ENCODE data around the gene HHAT.
"Not testable (repeated sequence)": the region's sequence is repeated elsewhere in the genome, so short reads cannot be mapped to it uniquely, and the experiment has no call there.

HHAT gene

GRCh38 chr1:210397681-210398080, 69.0 kb downstream of the HHAT start:
- peaks cover 4% of the 10 kb centered on the region for H3K36me3 Mint-ChIP-seq (ENCODE audit: low read depth)
- H3K27me3 Mint-ChIP-seq (ENCODE audit: low read depth), result no peaks in the 10 kb centered on the region
- no peaks in the 10 kb centered on the region for H3K9me3 Mint-ChIP-seq
- no peaks in the 10 kb centered on the region for H3K4me1 Mint-ChIP-seq
- H3K27ac Mint-ChIP-seq, result no peak overlapping the region
- TF ChIP-seq CTCF (IDR thresholded peaks at IDR 0.05; ENCODE audit: unreplicated experiment in 3 of 3), result no peak
- no peak overlapping the region for H3K4me3 Mint-ChIP-seq

- Mint-ChIP-seq H3K27ac (no peak overlapping the region), H3K27me3 (ENCODE audit: low read depth) (no peaks in the 10 kb centered on the region), H3K9me3 (no peaks in the 10 kb centered on the region), H3K4me1 (no peaks in the 10 kb centered on the region), H3K4me3 (no peak overlapping the region), H3K36me3 (ENCODE audit: low read depth) (peaks cover 4% of the 10 kb centered on the region)
- no peak for TF ChIP-seq CTCF (IDR thresholded peaks at IDR 0.05; ENCODE audit: unreplicated experiment in 3 of 3)
Measured at GRCh38 chr1:210398466-210398865, 69.8 kb downstream of the HHAT start.

GRCh38 chr1:210400043-210400840, 71.5 kb downstream of the HHAT start:
- no peak overlapping the region for H3K27ac Mint-ChIP-seq
- TF ChIP-seq CTCF (IDR thresholded peaks at IDR 0.05; ENCODE audit: unreplicated experiment in 3 of 3), result peak; percentile 72 to 82 (median 77)
- H3K4me3 Mint-ChIP-seq, result no peak overlapping the region
- no peaks in the 10 kb centered on the region for H3K4me1 Mint-ChIP-seq
- peaks cover 4% of the 10 kb centered on the region for H3K36me3 Mint-ChIP-seq (ENCODE audit: low read depth)
- H3K27me3 Mint-ChIP-seq (ENCODE audit: low read depth), result no peaks in the 10 kb centered on the region
- H3K9me3 Mint-ChIP-seq, result no peaks in the 10 kb centered on the region

GRCh38 chr1:210402560-210402959, 73.9 kb downstream of the HHAT start:
- no peaks in the 10 kb centered on the region for H3K36me3 Mint-ChIP-seq (ENCODE audit: low read depth)
- no peak for TF ChIP-seq CTCF (IDR thresholded peaks at IDR 0.05; ENCODE audit: unreplicated experiment in 3 of 3)

GRCh38 chr1:210405316-210405715, 76.6 kb downstream of the HHAT start:
- TF ChIP-seq CTCF (IDR thresholded peaks at IDR 0.05; ENCODE audit: unreplicated experiment in 3 of 3), result no peak
- H3K4me3 Mint-ChIP-seq, result no peak overlapping the region
- no peaks in the 10 kb centered on the region for H3K4me1 Mint-ChIP-seq
- no peak overlapping the region for H3K27ac Mint-ChIP-seq
- H3K36me3 Mint-ChIP-seq (ENCODE audit: low read depth), result no peaks in the 10 kb centered on the region
- H3K27me3 Mint-ChIP-seq (ENCODE audit: low read depth), result no peaks in the 10 kb centered on the region
- no peaks in the 10 kb centered on the region for H3K9me3 Mint-ChIP-seq

More at GRCh38 chr1:210402560-210402959, 73.9 kb downstream of the HHAT start:
- Mint-ChIP-seq H3K4me3 (no peak overlapping the region), H3K27me3 (ENCODE audit: low read depth) (no peaks in the 10 kb centered on the region), H3K27ac (no peak overlapping the region), H3K4me1 (no peaks in the 10 kb centered on the region), H3K9me3 (no peaks in the 10 kb centered on the region)

GRCh38 chr1:210406341-210406740, 77.6 kb downstream of the HHAT start:
- not testable (repeated sequence) for H3K27me3 Mint-ChIP-seq (ENCODE audit: low read depth); H3K4me1 Mint-ChIP-seq; H3K9me3 Mint-ChIP-seq; H3K36me3 Mint-ChIP-seq (ENCODE audit: low read depth); H3K27ac Mint-ChIP-seq; H3K4me3 Mint-ChIP-seq
